SK-N-MC (cell line): ENCODE measurements around the gene WDFY4.

Source experiments
- EZH2 ChIP-seq: fragments of 200-600 bp; sonication (generic); IDR thresholded peaks from one replicate; pipeline ENCODE4 v1.6.1; 2017; ENCODE audit warnings: antibody characterized with exemption
- FOXP2 ChIP-seq: optimal IDR thresholded peaks from 2 replicates; pipeline ENCODE3; 2011; ENCODE audit warnings: mild to moderate bottlenecking, moderate library complexity; ENCODE audit not compliant: insufficient read depth; ENCODE audit errors: extremely low read length, control extremely low read depth
- POLR2AphosphoS5 ChIP-seq: IDR thresholded peaks from 2 replicates; pipeline ENCODE4 v1.6.1; 2012; ENCODE audit warnings: mild to moderate bottlenecking, low read depth, low read length, borderline replicate concordance

- TF ChIP-seq POLR2AphosphoS5 (no peak), EZH2 (no peak), FOXP2 (no peak)
Measured at GRCh38 chr10:48978318-48978717, 293.6 kb downstream of the WDFY4 start.
